ENCODE measurements around the gene KLF17.

- TF ChIP-seq, protein P1, sequence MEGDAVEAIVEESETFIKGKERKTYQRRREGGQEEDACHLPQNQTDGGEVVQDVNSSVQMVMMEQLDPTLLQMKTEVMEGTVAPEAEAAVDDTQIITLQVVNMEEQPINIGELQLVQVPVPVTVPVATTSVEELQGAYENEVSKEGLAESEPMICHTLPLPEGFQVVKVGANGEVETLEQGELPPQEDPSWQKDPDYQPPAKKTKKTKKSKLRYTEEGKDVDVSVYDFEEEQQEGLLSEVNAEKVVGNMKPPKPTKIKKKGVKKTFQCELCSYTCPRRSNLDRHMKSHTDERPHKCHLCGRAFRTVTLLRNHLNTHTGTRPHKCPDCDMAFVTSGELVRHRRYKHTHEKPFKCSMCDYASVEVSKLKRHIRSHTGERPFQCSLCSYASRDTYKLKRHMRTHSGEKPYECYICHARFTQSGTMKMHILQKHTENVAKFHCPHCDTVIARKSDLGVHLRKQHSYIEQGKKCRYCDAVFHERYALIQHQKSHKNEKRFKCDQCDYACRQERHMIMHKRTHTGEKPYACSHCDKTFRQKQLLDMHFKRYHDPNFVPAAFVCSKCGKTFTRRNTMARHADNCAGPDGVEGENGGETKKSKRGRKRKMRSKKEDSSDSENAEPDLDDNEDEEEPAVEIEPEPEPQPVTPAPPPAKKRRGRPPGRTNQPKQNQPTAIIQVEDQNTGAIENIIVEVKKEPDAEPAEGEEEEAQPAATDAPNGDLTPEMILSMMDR (IDR thresholded peaks at IDR 0.05) = no peak
- no peak for TF ChIP-seq POLR2A (IDR thresholded peaks at IDR 0.05)
Measured at GRCh38 chr1:44089371-44090048, 29.1 kb upstream of the KLF17 start.

All from lower leg skin (tissue), 3 donors.